Stomach (tissue), 9 donors: ENCODE results near the gene IKZF1. TPM values are rescaled to one million over a fixed set of nuclear protein-coding genes. Genes with fewer than 3 reads are reported as not detected.

Source experiments
- DNase-seq, 2 donors: peaks; one replicate each; pipeline versions ENCODE4 v3.0.0 to v3.0.0-alpha.2; 2013 to 2019
- H3K27ac ChIP-seq, 5 donors: fragments of 200-600 bp in 4 of 5; sonication (generic) in 4 of 5; one replicate each; pipeline ENCODE4 v1.5.1; 2013 to 2019; ENCODE audit warnings: mild to moderate bottlenecking in 1 of 5, moderate library complexity in 1 of 5
- H3K27me3 ChIP-seq, 3 donors: fragments of 200-600 bp; sonication (generic); one replicate each; pipeline ENCODE4 v1.5.1; 2017 to 2019; ENCODE audit warnings: mixed run types in 1 of 3
- H3K36me3 ChIP-seq, 4 donors: fragments of 200-600 bp; sonication (generic); 1 replicate in 3 of 4; 2 replicates in 1 of 4; pipeline ENCODE4 v1.5.1; 2016 to 2019
- H3K4me1 ChIP-seq, 4 donors: fragments of 200-600 bp; sonication (generic); one replicate each; pipeline ENCODE4 v1.5.1; 2016 to 2019
- H3K4me3 ChIP-seq, 4 donors: fragments of 200-600 bp; sonication (generic) in 3 of 4; one replicate each; pipeline ENCODE4 v1.5.1; 2016 to 2019; ENCODE audit warnings: mild to moderate bottlenecking in 1 of 4
- H3K9me3 ChIP-seq, 4 donors: fragments of 200-600 bp; sonication (generic); one replicate each; pipeline ENCODE4 v1.5.1; 2016 to 2019
- EP300 ChIP-seq: sonication (generic); formaldehyde crosslinking; IDR thresholded peaks from one replicate; pipeline ENCODE4 v1.6.1; 2017; ENCODE audit warnings: antibody characterized with exemption
- POLR2A ChIP-seq, 4 donors: fragments of 450-650 bp; IDR thresholded peaks; one replicate each; pipeline ENCODE4 v1.6.1; 2016; ENCODE audit warnings: antibody characterized with exemption in 4 of 4, control low read depth in 2 of 4, mild to moderate bottlenecking in 1 of 4, moderate library complexity in 1 of 4
- POLR2AphosphoS5 ChIP-seq, 3 donors: sonication (generic); formaldehyde crosslinking; IDR thresholded peaks; one replicate each; pipeline ENCODE4 v1.6.1; 2016; ENCODE audit warnings: antibody characterized with exemption in 3 of 3
- WGBS, 5 donors: extraction: QIAGEN DNeasy Blood & Tissue Kit in 3 of 5; methylation state at CpG; one replicate each; pipeline versions ENCODE4 v1.1.5 to v1.1.7; 2013 to 2018; 5-methylcytosine and 5-hydroxymethylcytosine counted together
- intact Hi-C: fragments of 100-400 bp; cut with DNase I; formaldehyde crosslinking; loops from one replicate; pipeline ENCODE4 v1.15.1; 2023; ENCODE audit warnings: low total_unique reads
- polyA plus RNA-seq, 3 donors: library from polyadenylated mRNA; stranded (reverse); fragments of 200-250 nt; gene quantifications; one replicate each; pipeline ENCODE4 v1.2.3, GENCODE V29; 2013
- total RNA-seq, 5 donors: library from RNA; depleted of rRNA; stranded (reverse); fragments of >200 nt; gene quantifications; one replicate each; pipeline versions ENCODE4 v1.1.0 to v1.2.3, GENCODE V29; 2014 to 2016
- TF ChIP-seq, protein P1 (sequence below), 7 experiments: fragments of 450-650 bp in 4 of 7; fragments of 200-600 bp in 3 of 7; sonication (generic) in 3 of 7; IDR thresholded peaks; one replicate each; pipeline ENCODE4 v1.5.1; 2016 to 2019; ENCODE audit warnings: antibody characterized with exemption in 7 of 7, control low read depth in 2 of 7, mild to moderate bottlenecking in 1 of 7
- donor health status: healthy with polysubstance abuse.
- donor health status: Bipolar disorder and iron deficiency.
- donor health status: healthy.

IKZF1 gene
- total and polyA plus RNA-seq, 8 donors = 1.5 to 139 (median 9.7) TPM

DNA sequence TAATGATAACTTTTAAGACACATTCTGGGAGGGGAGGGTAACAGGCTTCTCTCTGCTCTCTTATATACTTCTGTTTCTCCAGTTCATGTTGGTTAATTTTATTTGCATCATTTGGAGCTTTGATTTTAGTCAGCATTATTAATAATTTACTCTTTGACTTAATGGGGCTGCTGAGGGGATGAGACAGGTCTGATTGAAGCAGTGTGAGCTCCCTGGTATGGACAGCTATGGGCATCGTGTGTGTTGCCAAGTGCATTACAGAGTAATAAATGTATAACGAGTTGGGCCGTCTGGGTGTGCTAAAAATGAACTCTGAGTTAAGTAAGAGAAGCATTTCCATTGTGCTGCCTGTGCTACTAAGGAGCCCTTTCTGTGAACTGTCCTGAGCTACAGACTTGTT, 31.7 kb upstream of the IKZF1 start:
- Histone ChIP-seq H3K4me1 (peaks cover 0 to 3% (median 1%) of the 10 kb centered on the region in 4 donors), H3K27me3 (no peaks in the 10 kb centered on the region), H3K27ac (no peak overlapping the region), H3K9me3 (no peaks in the 10 kb centered on the region), H3K4me3 (no peak overlapping the region), H3K36me3 (no peaks in the 10 kb centered on the region)
- WGBS, 5 donors = 69 to 86% (median 79%) methylated on average over 3 of the region's 3 CpGs
- TF ChIP-seq POLR2A (IDR thresholded peaks at IDR 0.05) = no peak
- TF ChIP-seq, protein P1, sequence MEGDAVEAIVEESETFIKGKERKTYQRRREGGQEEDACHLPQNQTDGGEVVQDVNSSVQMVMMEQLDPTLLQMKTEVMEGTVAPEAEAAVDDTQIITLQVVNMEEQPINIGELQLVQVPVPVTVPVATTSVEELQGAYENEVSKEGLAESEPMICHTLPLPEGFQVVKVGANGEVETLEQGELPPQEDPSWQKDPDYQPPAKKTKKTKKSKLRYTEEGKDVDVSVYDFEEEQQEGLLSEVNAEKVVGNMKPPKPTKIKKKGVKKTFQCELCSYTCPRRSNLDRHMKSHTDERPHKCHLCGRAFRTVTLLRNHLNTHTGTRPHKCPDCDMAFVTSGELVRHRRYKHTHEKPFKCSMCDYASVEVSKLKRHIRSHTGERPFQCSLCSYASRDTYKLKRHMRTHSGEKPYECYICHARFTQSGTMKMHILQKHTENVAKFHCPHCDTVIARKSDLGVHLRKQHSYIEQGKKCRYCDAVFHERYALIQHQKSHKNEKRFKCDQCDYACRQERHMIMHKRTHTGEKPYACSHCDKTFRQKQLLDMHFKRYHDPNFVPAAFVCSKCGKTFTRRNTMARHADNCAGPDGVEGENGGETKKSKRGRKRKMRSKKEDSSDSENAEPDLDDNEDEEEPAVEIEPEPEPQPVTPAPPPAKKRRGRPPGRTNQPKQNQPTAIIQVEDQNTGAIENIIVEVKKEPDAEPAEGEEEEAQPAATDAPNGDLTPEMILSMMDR (IDR thresholded peaks at IDR 0.05) = no peak
- TF ChIP-seq EP300 = no peak
- no peak for TF ChIP-seq POLR2AphosphoS5 (IDR thresholded peaks at IDR 0.05)
- DNase-seq = no peak
- intact Hi-C loops = no loop called here

DNA sequence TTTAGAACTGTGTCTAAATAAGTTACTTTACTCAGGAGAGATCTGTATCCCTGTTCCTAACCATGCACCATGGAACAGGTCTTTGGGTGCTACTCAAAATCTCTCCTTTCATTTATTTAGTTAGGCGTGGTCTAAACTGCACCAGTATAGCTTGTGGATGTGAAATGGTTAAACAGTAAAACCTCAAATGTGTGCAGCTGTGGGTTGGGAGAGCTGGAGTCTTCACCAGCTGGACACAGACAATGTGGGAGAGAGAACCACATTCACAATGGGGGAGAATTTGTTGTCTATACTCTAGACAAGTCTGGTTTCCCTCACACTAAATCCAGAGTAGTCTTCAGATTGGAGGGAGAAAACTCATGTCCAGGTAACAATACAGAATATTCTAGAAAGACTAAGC, 31.2 kb upstream of the IKZF1 start:
- TF ChIP-seq POLR2AphosphoS5 (IDR thresholded peaks at IDR 0.05) (no peak), EP300 (no peak), POLR2A (IDR thresholded peaks at IDR 0.05) (no peak)
- TF ChIP-seq, protein P1 (IDR thresholded peaks at IDR 0.05) = no peak
- Histone ChIP-seq H3K9me3 (no peaks in the 10 kb centered on the region), H3K4me3 (no peak overlapping the region), H3K27me3 (no peaks in the 10 kb centered on the region), H3K36me3 (no peaks in the 10 kb centered on the region), H3K4me1 (no peaks in the 10 kb centered on the region), H3K27ac (no peak overlapping the region)
- intact Hi-C loops = no loop called here
- WGBS, 5 donors = 72 to 85% (median 80%) methylated on average over 1 of the region's 1 CpG
- no peak for DNase-seq

DNA sequence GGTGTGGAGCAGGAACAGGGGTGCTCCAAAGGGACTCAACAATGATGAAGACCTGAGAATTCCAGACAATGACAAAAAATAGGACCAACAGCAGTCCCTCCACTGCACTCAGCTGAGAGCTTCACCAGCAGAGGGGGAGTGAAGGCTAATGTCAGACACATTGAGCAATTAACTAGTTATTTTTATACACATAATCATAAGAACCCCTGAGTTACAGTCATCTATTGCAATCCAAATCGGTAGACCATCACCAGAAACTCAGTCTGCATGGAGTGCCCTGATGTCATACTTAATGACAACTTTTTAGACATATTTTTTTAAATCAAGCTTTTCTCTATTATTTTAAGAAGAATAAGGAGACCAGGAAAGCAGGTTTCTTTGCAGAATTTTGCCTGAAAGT, 30.6 kb upstream of the IKZF1 start:
- Histone ChIP-seq H3K4me1 (no peaks in the 10 kb centered on the region), H3K27me3 (no peaks in the 10 kb centered on the region), H3K36me3 (no peaks in the 10 kb centered on the region), H3K4me3 (no peak overlapping the region), H3K27ac (no peak overlapping the region), H3K9me3 (no peaks in the 10 kb centered on the region)
- 71 to 83% (median 78%) methylated on average over 1 of the region's 1 CpG for WGBS, 5 donors
- TF ChIP-seq POLR2AphosphoS5 (IDR thresholded peaks at IDR 0.05) (no peak), EP300 (no peak), POLR2A (IDR thresholded peaks at IDR 0.05) (no peak)
- TF ChIP-seq, protein P1 (IDR thresholded peaks at IDR 0.05) = no peak
- intact Hi-C loops = no loop called here
- no peak for DNase-seq

DNA sequence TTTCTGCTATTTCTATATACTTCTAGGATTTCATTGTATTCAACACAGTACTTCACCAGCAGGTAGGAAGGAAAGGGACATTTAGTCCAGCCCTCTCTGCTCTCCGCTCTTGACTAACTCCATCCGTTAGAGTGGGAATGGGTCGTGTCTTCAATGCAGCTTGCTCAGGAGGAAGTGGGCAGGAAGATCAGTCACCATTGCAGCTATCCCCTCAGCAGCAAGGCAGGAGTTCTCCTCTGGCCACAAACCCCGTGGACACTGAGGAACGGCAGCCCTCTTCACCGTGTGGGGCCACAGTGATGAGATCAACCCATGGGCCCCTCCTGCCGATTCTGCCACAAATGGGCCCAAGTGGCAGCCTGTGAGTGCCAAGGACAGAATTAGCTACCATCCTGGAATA, 30.2 kb upstream of the IKZF1 start:
- Histone ChIP-seq H3K4me1 (no peaks in the 10 kb centered on the region), H3K4me3 (no peak overlapping the region), H3K36me3 (no peaks in the 10 kb centered on the region), H3K9me3 (no peaks in the 10 kb centered on the region), H3K27ac (no peak overlapping the region), H3K27me3 (no peaks in the 10 kb centered on the region)
- DNase-seq = no peak
- TF ChIP-seq POLR2A (IDR thresholded peaks at IDR 0.05) (no peak), POLR2AphosphoS5 (IDR thresholded peaks at IDR 0.05) (no peak), EP300 (no peak)
- TF ChIP-seq, protein P1 (IDR thresholded peaks at IDR 0.05) = no peak
- WGBS, 5 donors = 57 to 76% (median 68%) methylated on average over 7 of the region's 7 CpGs
- intact Hi-C loops = no loop called here
